SK-N-SH (cell line): Measurements from ENCODE around the gene EXOC6. TPM values are rescaled to one million over a fixed set of nuclear protein-coding genes. Genes with fewer than 3 reads are reported as not detected.

Experiments
- CTCF ChIA-PET: fragments of 300-600, 350-600 bp; formaldehyde crosslinking; extraction: SDS; loops from one replicate; lab custom pipeline; 2021; lab: Yijun Ruan, JAX
- POLR2A ChIA-PET: fragments of 350-600 bp; sonication (Branson Sonifier 250); formaldehyde crosslinking; extraction: SDS; loops from one replicate; lab custom pipeline; 2020; ENCODE audit warnings: antibody characterized with exemption, inconsistent platforms; lab: Yijun Ruan, JAX
- DNase-seq: peaks from one replicate; pipeline ENCODE4 v3.0.0; 2012
- H2AFZ ChIP-seq: fragments of 200-600 bp; sonication (generic); 2 replicates; pipeline ENCODE4 v1.8.1; 2016; ENCODE audit warnings: antibody characterized with exemption, mild to moderate bottlenecking, low read depth
- H3F3A ChIP-seq: fragments of 200-600 bp; sonication (generic); replicated peaks from 2 replicates; pipeline ENCODE3; 2016; ENCODE audit warnings: antibody characterized with exemption, mild to moderate bottlenecking; ENCODE audit not compliant: insufficient read depth
- H3K27ac ChIP-seq, 2 experiments: fragments of 200-500 bp in 1 of 2; fragments of 200-600 bp in 1 of 2; sonication (Bioruptor generic) in 1 of 2; sonication (generic), shearing (Covaris generic) in 1 of 2; 2 replicates each; pipeline versions ENCODE4 v1.5.1 to v1.6.1; 2014 to 2016; ENCODE audit warnings: low read depth in 2 of 2, inconsistent platforms in 1 of 2, low read length in 1 of 2, mild to moderate bottlenecking in 1 of 2, mixed read lengths in 1 of 2
- H3K27me3 ChIP-seq: fragments of 200-600 bp; sonication (generic), shearing (Covaris generic); 2 replicates; pipeline ENCODE4 v1.6.1; 2016; ENCODE audit warnings: mixed run types; ENCODE audit not compliant: insufficient read depth
- H3K36me3 ChIP-seq, 2 experiments: fragments of 200-500 bp in 1 of 2; fragments of 200-600 bp in 1 of 2; sonication (Bioruptor generic) in 1 of 2; sonication (generic) in 1 of 2; replicated peaks in 1 of 2; 2 replicates each; pipeline versions ENCODE3 to v1.5.1; 2014 to 2016; ENCODE audit warnings: low read length in 1 of 2, mild to moderate bottlenecking in 1 of 2; ENCODE audit not compliant: insufficient read depth in 2 of 2, control insufficient read depth in 1 of 2
- H3K4me1 ChIP-seq, 2 experiments: fragments of 200-500 bp in 1 of 2; fragments of 200-600 bp in 1 of 2; sonication (Bioruptor generic) in 1 of 2; sonication (generic), shearing (Covaris generic) in 1 of 2; 2 replicates each; pipeline versions ENCODE4 v1.5.1 to v1.6.1; 2014 to 2016; ENCODE audit warnings: low read depth in 1 of 2, low read length in 1 of 2, mixed run types in 1 of 2; ENCODE audit not compliant: insufficient read depth in 2 of 2, control insufficient read depth in 1 of 2
- H3K4me2 ChIP-seq: fragments of 200-600 bp; sonication (generic), shearing (Covaris generic); 2 replicates; pipeline ENCODE4 v1.6.1; 2017; ENCODE audit warnings: mixed run types
- H3K4me3 ChIP-seq, 2 experiments: fragments of 200-500 bp in 1 of 2; fragments of 200-600 bp in 1 of 2; sonication (Bioruptor generic) in 1 of 2; sonication (generic), shearing (Covaris generic) in 1 of 2; 2 replicates each; pipeline versions ENCODE4 v1.5.1 to v1.8.1; 2014 to 2016; ENCODE audit warnings: low read depth in 2 of 2, inconsistent platforms in 1 of 2, low read length in 1 of 2, mild to moderate bottlenecking in 1 of 2, mixed read lengths in 1 of 2, moderate library complexity in 1 of 2
- H3K79me2 ChIP-seq: fragments of 200-600 bp; sonication (generic); 2 replicates; pipeline ENCODE4 v1.8.1; 2017; ENCODE audit warnings: mild to moderate bottlenecking; ENCODE audit not compliant: insufficient read depth
- H3K9ac ChIP-seq: fragments of 200-600 bp; sonication (generic); 2 replicates; pipeline ENCODE4 v1.6.1; 2017; ENCODE audit warnings: mixed run types
- H3K9me2 ChIP-seq: fragments of 200-600 bp; sonication (generic); 2 replicates; pipeline ENCODE4 v1.6.1; 2017; ENCODE audit warnings: mixed run types
- H3K9me3 ChIP-seq: fragments of 200-600 bp; sonication (generic); 2 replicates; pipeline ENCODE4 v1.6.1; 2017; ENCODE audit warnings: mixed run types, mild to moderate bottlenecking, moderate library complexity
- H4K20me1 ChIP-seq: fragments of 200-600 bp; sonication (generic); 2 replicates; pipeline ENCODE4 v1.6.1; 2017; ENCODE audit warnings: mild to moderate bottlenecking, mixed run types; ENCODE audit not compliant: insufficient read depth
- FOXM1 ChIP-seq: IDR thresholded peaks from 2 replicates; pipeline ENCODE4 v1.4.0; 2012; ENCODE audit warnings: low read depth, mild to moderate bottlenecking
- JUND ChIP-seq: IDR thresholded peaks from 2 replicates; pipeline ENCODE4 v1.4.0; 2012
- MEF2A ChIP-seq: IDR thresholded peaks from 2 replicates; pipeline ENCODE4 v1.4.0; 2012; ENCODE audit warnings: low read depth, borderline replicate concordance
- RXRA ChIP-seq: IDR thresholded peaks from 2 replicates; pipeline ENCODE4 v1.4.0; 2012; ENCODE audit warnings: low read depth, mild to moderate bottlenecking, borderline replicate concordance
- SMC3 ChIP-seq: IDR thresholded peaks from 2 replicates; pipeline ENCODE4 v1.6.1; 2012; ENCODE audit warnings: low read depth, low read length, improper control_type of control experiment
- TCF12 ChIP-seq: IDR thresholded peaks from 2 replicates; pipeline ENCODE4 v1.4.0; 2012
- WGBS: methylation state at CpG from one replicate; pipeline ENCODE4 v1.1.6; 2017; ENCODE audit warnings: low lambda C conversion rate; 5-methylcytosine and 5-hydroxymethylcytosine counted together
- polyA plus RNA-seq, 3 experiments: library from polyadenylated mRNA; depleted of rRNA; stranded (reverse); fragments of >200 nt; gene quantifications; 2 replicates each; pipeline ENCODE4 v1.2.3, GENCODE V29; 2012
- TF ChIP-seq, protein P1 (sequence below): IDR thresholded peaks from 2 replicates; pipeline ENCODE4 v1.4.0; 2012; ENCODE audit warnings: low read depth, borderline replicate concordance
- TF ChIP-seq, protein P2 (sequence below): IDR thresholded peaks from 2 replicates; pipeline ENCODE4 v1.4.0; 2012; ENCODE audit warnings: low read depth
- TF ChIP-seq, protein P3 (sequence below): IDR thresholded peaks from 2 replicates; pipeline ENCODE4 v1.6.1; 2012; ENCODE audit warnings: mild to moderate bottlenecking, low read depth, low read length, moderate library complexity
- TF ChIP-seq, protein P4 (sequence below): IDR thresholded peaks from 2 replicates; pipeline ENCODE4; 2012

The EXOC6 gene
- polyA plus RNA-seq, 1 of the 3 experiments (the other 2 are of a cell fraction), result 2.3 TPM

DNA sequence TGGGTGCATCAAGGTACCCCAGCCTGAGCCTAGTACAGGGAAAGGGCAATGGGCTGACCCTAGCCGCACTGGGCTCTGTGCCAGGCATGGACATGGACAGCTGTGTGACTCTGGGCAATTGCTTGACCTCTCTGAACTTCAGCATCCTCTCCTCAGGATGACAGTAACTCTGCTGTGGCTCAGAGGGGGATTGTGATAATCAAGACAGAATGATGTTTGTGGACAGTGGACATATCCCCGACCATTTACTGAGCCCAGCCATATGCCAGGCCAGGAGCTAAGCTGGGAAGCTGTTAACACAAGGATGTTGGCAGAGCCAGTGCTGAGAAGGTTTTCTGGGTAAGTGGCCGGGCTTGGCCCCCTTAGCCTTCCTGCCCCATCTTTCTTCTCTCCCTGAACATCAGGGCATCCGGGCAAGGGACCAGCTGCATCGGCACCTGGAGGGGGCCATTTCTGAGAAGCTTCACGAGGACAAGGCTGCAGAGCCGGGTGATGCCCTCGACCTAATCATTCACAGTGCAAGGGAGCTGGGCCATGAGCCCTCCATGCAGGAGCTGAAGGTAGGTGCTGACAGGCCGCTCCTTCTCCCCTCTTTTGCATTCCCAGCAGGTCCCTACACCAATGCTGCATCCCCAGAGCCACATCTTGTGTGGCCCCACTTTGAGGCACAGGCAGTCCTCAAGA lies 215.8 kb downstream of the EXOC6 start:
- no peaks in the 10 kb centered on the region for H3K9me2 ChIP-seq
- H3K9me3 ChIP-seq, result no peaks in the 10 kb centered on the region
- TF ChIP-seq, protein P1, sequence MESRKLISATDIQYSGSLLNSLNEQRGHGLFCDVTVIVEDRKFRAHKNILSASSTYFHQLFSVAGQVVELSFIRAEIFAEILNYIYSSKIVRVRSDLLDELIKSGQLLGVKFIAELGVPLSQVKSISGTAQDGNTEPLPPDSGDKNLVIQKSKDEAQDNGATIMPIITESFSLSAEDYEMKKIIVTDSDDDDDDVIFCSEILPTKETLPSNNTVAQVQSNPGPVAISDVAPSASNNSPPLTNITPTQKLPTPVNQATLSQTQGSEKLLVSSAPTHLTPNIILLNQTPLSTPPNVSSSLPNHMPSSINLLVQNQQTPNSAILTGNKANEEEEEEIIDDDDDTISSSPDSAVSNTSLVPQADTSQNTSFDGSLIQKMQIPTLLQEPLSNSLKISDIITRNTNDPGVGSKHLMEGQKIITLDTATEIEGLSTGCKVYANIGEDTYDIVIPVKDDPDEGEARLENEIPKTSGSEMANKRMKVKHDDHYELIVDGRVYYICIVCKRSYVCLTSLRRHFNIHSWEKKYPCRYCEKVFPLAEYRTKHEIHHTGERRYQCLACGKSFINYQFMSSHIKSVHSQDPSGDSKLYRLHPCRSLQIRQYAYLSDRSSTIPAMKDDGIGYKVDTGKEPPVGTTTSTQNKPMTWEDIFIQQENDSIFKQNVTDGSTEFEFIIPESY, result no peak
- TF ChIP-seq MEF2A (no peak), JUND (no peak), SMC3 (no peak), FOXM1 (no peak), TCF12 (no peak), RXRA (no peak)
- TF ChIP-seq, protein P2, sequence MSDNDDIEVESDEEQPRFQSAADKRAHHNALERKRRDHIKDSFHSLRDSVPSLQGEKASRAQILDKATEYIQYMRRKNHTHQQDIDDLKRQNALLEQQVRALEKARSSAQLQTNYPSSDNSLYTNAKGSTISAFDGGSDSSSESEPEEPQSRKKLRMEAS, result no peak
- TF ChIP-seq, protein P3, sequence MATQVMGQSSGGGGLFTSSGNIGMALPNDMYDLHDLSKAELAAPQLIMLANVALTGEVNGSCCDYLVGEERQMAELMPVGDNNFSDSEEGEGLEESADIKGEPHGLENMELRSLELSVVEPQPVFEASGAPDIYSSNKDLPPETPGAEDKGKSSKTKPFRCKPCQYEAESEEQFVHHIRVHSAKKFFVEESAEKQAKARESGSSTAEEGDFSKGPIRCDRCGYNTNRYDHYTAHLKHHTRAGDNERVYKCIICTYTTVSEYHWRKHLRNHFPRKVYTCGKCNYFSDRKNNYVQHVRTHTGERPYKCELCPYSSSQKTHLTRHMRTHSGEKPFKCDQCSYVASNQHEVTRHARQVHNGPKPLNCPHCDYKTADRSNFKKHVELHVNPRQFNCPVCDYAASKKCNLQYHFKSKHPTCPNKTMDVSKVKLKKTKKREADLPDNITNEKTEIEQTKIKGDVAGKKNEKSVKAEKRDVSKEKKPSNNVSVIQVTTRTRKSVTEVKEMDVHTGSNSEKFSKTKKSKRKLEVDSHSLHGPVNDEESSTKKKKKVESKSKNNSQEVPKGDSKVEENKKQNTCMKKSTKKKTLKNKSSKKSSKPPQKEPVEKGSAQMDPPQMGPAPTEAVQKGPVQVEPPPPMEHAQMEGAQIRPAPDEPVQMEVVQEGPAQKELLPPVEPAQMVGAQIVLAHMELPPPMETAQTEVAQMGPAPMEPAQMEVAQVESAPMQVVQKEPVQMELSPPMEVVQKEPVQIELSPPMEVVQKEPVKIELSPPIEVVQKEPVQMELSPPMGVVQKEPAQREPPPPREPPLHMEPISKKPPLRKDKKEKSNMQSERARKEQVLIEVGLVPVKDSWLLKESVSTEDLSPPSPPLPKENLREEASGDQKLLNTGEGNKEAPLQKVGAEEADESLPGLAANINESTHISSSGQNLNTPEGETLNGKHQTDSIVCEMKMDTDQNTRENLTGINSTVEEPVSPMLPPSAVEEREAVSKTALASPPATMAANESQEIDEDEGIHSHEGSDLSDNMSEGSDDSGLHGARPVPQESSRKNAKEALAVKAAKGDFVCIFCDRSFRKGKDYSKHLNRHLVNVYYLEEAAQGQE, result no peak
- TF ChIP-seq, protein P4, sequence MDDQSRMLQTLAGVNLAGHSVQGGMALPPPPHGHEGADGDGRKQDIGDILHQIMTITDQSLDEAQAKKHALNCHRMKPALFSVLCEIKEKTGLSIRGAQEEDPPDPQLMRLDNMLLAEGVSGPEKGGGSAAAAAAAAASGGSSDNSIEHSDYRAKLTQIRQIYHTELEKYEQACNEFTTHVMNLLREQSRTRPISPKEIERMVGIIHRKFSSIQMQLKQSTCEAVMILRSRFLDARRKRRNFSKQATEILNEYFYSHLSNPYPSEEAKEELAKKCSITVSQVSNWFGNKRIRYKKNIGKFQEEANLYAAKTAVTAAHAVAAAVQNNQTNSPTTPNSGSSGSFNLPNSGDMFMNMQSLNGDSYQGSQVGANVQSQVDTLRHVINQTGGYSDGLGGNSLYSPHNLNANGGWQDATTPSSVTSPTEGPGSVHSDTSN, result no peak
- H3K4me3 ChIP-seq, result no peak overlapping the region
- H2AFZ ChIP-seq, result no peak overlapping the region
- POLR2A ChIA-PET, result no interaction called here
- H3K27ac ChIP-seq, result no peak overlapping the region
- no peak overlapping the region for H3K9ac ChIP-seq
- no peak for DNase-seq
- H3F3A ChIP-seq, result no peaks in the 10 kb centered on the region
- peaks cover 40% of the 10 kb centered on the region for H3K27me3 ChIP-seq
- no peaks in the 10 kb centered on the region for H3K36me3 ChIP-seq
- CTCF ChIA-PET, result interaction anchor here (0.7 to 8.4 kb wide), 5 partner anchors 14 to 294 kb away, joined by 3 to 69 read pairs (median 3); no protein-coding TSS in a partner anchor
- H4K20me1 ChIP-seq, result no peaks in the 10 kb centered on the region
- WGBS, result 88% methylated on average over 4 of the region's 9 CpGs
- H3K4me2 ChIP-seq, result no peak overlapping the region
- no peaks in the 10 kb centered on the region for H3K79me2 ChIP-seq
- H3K4me1 ChIP-seq, result peaks cover 0 to 11% of the 10 kb centered on the region in 2 experiments; a peak in 1 of 4 replicates
